ENCODE results near the gene NEK10.
"Not testable (repeated sequence)": the region's sequence is repeated elsewhere in the genome, so short reads cannot be mapped to it uniquely, and the experiment has no call there.

The NEK10 gene

DNA sequence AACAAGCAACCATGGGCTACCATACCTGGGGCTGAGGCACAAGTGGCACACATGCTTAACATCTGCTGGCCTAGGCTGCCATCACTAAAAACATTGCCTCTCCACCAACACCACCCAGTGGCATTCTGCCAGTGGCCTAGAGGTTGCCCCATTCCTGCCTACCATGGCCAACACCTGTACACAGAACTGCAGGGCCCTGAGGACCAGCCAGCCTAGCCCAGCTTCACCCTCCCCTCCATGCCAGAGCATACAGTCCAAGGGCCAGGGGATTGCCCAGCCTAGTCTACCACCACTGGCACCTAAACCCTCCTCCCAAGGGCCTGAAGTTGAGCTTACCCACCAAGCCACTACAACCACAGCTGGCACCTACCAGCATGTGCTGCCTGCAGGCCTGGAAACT lies 35.3 kb downstream of the NEK10 start:
- no peak overlapping the region for H3K4me3 ChIP-seq (ENCODE audit: low read depth, low read length)

DNA sequence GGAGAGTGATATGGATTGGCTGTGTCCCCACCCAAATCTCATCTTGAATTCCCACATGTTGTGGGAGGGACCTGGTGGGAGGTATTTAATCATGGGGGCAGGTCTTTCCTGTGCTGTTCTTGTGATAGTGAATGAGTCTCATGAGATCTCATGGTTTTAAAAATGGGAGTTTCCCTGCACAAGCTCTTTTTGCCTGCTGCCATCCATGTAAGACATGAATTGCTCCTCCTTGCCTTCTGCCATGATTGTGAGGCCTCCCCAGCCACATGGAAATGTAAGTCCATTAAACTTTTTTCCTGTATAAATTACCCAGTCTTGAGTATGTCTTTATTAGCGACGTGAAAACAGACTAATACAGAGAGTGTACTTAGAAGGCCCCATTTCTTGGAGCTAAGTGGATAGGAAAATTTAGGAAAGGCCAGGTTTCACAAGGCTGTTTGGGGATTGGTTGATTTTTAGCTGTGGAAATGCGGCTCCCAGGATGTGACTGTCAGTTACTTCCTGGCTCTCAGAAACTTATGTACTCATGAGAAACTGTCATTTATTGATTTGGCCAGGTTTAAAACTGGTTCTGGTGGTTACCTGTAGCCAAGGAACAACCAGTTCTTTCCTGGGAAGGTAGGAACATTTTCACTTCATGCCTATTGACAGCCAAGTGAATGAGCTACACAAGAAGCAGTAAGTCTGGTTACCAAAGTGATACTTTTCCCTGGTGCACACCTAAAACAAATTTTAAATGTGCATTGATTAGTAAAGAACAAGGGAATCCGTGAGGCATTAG lies 40.0 kb downstream of the NEK10 start:
- H3K27me3 ChIP-seq; H3K4me1 ChIP-seq; DNase-seq; H3K36me3 ChIP-seq; H3K4me3 ChIP-seq (ENCODE audit: low read depth, low read length); H3K9me3 ChIP-seq: not testable (repeated sequence)

More for the DNA sequence above, 35.3 kb downstream of the NEK10 start:
- TF ChIP-seq, protein P1, sequence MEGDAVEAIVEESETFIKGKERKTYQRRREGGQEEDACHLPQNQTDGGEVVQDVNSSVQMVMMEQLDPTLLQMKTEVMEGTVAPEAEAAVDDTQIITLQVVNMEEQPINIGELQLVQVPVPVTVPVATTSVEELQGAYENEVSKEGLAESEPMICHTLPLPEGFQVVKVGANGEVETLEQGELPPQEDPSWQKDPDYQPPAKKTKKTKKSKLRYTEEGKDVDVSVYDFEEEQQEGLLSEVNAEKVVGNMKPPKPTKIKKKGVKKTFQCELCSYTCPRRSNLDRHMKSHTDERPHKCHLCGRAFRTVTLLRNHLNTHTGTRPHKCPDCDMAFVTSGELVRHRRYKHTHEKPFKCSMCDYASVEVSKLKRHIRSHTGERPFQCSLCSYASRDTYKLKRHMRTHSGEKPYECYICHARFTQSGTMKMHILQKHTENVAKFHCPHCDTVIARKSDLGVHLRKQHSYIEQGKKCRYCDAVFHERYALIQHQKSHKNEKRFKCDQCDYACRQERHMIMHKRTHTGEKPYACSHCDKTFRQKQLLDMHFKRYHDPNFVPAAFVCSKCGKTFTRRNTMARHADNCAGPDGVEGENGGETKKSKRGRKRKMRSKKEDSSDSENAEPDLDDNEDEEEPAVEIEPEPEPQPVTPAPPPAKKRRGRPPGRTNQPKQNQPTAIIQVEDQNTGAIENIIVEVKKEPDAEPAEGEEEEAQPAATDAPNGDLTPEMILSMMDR (IDR thresholded peaks at IDR 0.05; ENCODE audit: low read depth, low read length): no peak
- Histone ChIP-seq H3K9me3 (no peaks in the 10 kb centered on the region), H3K27me3 (no peaks in the 10 kb centered on the region), H3K4me1 (no peaks in the 10 kb centered on the region), H3K36me3 (no peaks in the 10 kb centered on the region)
- DNase-seq: no peak

DNA sequence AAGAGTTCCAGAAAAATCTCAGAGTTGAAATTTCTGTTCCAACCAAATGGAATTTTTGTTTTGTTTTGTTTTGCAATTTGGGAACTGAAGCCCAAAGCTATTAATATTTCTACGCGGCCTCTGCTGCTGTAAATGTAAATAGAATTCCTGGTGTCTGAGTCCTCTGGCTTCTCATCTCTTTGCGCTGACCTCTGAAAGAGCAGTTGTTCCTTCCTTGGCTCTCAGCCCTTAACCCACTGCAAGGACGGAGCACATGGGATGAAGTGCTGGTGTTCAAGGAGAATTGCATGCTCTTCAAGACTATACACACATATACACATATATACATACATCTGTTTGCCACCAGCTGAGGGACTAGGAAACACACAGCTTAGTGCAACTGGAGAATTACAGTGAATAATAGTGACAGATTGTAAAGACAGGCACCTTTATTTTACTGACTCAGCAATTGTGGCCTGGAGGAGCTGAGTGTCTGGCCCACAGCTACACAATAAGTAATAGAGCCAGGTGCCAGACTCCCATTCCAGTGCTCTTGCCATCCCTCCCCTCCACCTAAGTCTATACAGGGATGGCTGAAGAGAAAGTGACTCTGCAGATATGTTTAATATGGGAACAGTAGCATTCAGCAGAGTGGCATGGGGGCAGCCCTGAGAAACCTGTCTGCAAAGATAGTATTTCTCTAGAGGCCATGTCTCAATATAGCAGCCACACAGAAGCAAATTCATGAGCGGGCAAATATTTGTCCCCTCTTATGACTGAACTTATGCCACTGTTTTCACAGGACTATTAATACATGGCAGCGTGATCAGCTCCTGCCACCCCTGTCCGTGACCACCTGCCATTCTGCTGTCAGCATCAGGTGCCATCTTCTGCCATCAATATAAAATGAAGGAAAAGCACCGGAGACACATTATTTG lies 42.3 kb downstream of the NEK10 start:
- DNase-seq: no peak
- H3K36me3 ChIP-seq: no peaks in the 10 kb centered on the region
- H3K4me1 ChIP-seq: no peaks in the 10 kb centered on the region
- no peak overlapping the region for H3K4me3 ChIP-seq (ENCODE audit: low read depth, low read length)
- H3K27me3 ChIP-seq: no peaks in the 10 kb centered on the region
- no peaks in the 10 kb centered on the region for H3K9me3 ChIP-seq
- TF ChIP-seq, protein P1 (IDR thresholded peaks at IDR 0.05; ENCODE audit: low read depth, low read length): no peak

DNA sequence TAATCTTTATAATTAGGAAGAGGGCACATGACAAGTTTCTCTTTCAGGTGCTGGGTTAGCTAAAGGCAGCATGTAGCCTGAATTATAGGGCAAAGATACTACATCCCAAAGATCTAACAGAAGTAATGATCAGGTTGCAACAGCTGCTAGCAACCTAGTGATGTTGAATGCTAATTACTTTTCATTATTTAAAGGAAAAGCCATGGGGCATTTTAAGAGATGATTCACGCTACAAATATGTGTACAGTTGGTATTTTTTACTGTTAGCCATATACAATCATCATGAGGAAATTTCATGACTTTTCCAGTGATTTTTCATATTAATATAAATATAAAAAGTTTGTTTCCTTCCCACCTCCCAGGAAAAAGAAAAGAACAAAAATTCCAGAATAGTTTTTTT lies 43.0 kb downstream of the NEK10 start:
- H3K27me3 ChIP-seq: no peaks in the 10 kb centered on the region
- no peak overlapping the region for H3K4me3 ChIP-seq (ENCODE audit: low read depth, low read length)
- TF ChIP-seq, protein P1 (IDR thresholded peaks at IDR 0.05; ENCODE audit: low read depth, low read length): no peak
- H3K4me1 ChIP-seq: no peaks in the 10 kb centered on the region
- no peaks in the 10 kb centered on the region for H3K9me3 ChIP-seq
- H3K36me3 ChIP-seq: no peaks in the 10 kb centered on the region
- DNase-seq: no peak

DNA sequence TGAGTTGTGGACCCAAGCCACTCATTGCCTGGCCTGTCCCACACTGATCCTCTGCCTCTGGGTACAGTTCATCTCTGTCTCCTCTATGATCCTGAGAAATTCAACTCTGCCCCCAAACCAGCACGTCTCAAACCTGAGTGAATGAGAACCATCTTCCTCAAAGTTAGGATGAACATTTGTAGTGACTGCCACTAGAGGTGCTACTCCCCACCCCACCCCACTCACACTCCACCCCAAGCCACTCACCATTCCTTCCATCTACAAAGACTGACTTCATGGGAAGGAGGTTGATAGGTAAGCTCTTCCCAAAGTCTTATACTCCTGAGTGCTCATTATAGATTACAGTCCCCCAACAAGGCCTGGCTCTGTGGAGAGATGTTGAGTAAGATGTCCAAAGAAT lies 43.8 kb downstream of the NEK10 start:
- H3K36me3 ChIP-seq: no peaks in the 10 kb centered on the region
- TF ChIP-seq, protein P1 (IDR thresholded peaks at IDR 0.05; ENCODE audit: low read depth, low read length): no peak
- no peaks in the 10 kb centered on the region for H3K4me1 ChIP-seq
- H3K9me3 ChIP-seq: no peaks in the 10 kb centered on the region
- H3K27me3 ChIP-seq: no peaks in the 10 kb centered on the region
- H3K4me3 ChIP-seq (ENCODE audit: low read depth, low read length): no peak overlapping the region
- DNase-seq: no peak

DNA sequence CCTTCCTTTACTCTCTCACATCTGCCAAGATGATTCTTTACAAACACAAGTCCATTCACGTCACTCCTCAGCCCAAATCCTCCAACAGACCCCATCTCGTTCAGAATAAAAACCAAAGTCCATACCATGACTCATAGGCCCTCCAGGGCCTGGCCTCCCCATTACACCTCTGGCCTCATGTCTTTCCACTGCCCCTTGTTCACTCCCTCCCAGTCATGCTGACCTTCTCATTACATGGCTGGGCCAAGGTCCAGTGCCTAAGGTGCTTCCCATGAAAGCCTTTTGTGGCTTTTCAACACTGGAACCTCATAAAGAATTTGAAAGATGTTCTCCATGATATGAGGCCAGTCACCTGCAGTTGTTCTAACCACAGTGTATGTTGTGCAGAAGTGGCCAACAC lies 44.5 kb downstream of the NEK10 start:
- no peaks in the 10 kb centered on the region for H3K36me3 ChIP-seq
- no peaks in the 10 kb centered on the region for H3K4me1 ChIP-seq
- H3K9me3 ChIP-seq: no peaks in the 10 kb centered on the region
- no peak overlapping the region for H3K4me3 ChIP-seq (ENCODE audit: low read depth, low read length)
- H3K27me3 ChIP-seq: no peaks in the 10 kb centered on the region
- no peak for DNase-seq
- TF ChIP-seq, protein P1 (IDR thresholded peaks at IDR 0.05; ENCODE audit: low read depth, low read length): no peak

All from BE2C (cell line).